Calu3 (cell line): ENCODE data around the gene LTA4H. TPM values are rescaled to one million over a fixed set of nuclear protein-coding genes. Genes with fewer than 3 reads are reported as not detected.

Source experiments
- BruUV-seq: library from RNA; stranded (reverse); fragments of 400-500 nt; replicated peaks from 2 replicates; lab custom pipeline; 2021; lab: Mats Ljungman, UMichigan
- CTCF ChIA-PET: fragments of 300-600 bp; sonication (Branson Sonifier 250); formaldehyde crosslinking; loops from one replicate; lab custom pipeline; 2022; ENCODE audit warnings: antibody characterized with exemption; lab: Charles Lee
- DNase-seq: peaks from one replicate; pipeline ENCODE4 v3.0.0; 2022
- H3K27ac Mint-ChIP-seq: one replicate; pipeline ENCODE4 v1.8.0; 2022; ENCODE audit warnings: mixed read lengths; ENCODE audit not compliant: unreplicated experiment
- H3K27me3 Mint-ChIP-seq: one replicate; pipeline ENCODE4 v1.8.0; 2022; ENCODE audit warnings: mixed read lengths; ENCODE audit not compliant: unreplicated experiment
- H3K36me3 Mint-ChIP-seq: one replicate; pipeline ENCODE4 v1.8.0; 2022; ENCODE audit warnings: mild to moderate bottlenecking, moderate library complexity, mixed read lengths; ENCODE audit not compliant: insufficient read depth, unreplicated experiment
- H3K4me1 Mint-ChIP-seq: one replicate; pipeline ENCODE4 v1.8.0; 2022; ENCODE audit warnings: mild to moderate bottlenecking, low read depth, mixed read lengths; ENCODE audit not compliant: unreplicated experiment
- H3K4me3 Mint-ChIP-seq: one replicate; pipeline ENCODE4 v1.8.0; 2022; ENCODE audit warnings: mild to moderate bottlenecking, low read depth, moderate library complexity, mixed read lengths; ENCODE audit not compliant: unreplicated experiment
- H3K9me3 Mint-ChIP-seq: one replicate; pipeline ENCODE4 v1.8.0; 2022; ENCODE audit warnings: low read depth, mixed read lengths; ENCODE audit not compliant: unreplicated experiment
- CTCF ChIP-seq: fragments of 200-600 bp; IDR thresholded peaks from one replicate; pipeline ENCODE4 v1.8.0; 2022; ENCODE audit warnings: antibody characterized with exemption; ENCODE audit not compliant: unreplicated experiment
- intact Hi-C: fragments of 100-400 bp; cut with micrococcal nuclease; formaldehyde crosslinking; loops from one replicate; pipeline ENCODE4 v1.10.0; 2022; ENCODE audit not compliant: unreplicated experiment
- total RNA-seq: library from RNA; stranded (reverse); gene quantifications from 2 replicates; pipeline ENCODE4 v1.2.3, GENCODE V29; 2022

Gene LTA4H
- total RNA-seq, 1 experiment from 2014 or later, result 105 TPM

GRCh38 chr12:95966287-95966870 is 69.0 kb downstream of the LTA4H start:
- no peaks in the 10 kb centered on the region for H3K9me3 Mint-ChIP-seq
- no peaks in the 10 kb centered on the region for H3K27me3 Mint-ChIP-seq
- H3K4me3 Mint-ChIP-seq, result no peak overlapping the region
- BruUV-seq, result no TSS peak
- no peak for TF ChIP-seq CTCF
- no peak overlapping the region for H3K27ac Mint-ChIP-seq
- H3K36me3 Mint-ChIP-seq, result no peaks in the 10 kb centered on the region
- intact Hi-C loops, result no loop called here
- no peak for DNase-seq
- CTCF ChIA-PET, result interaction anchor here (1.1 to 1.8 kb wide), 2 partner anchors 11 to 23 kb away, joined by 3 to 4 read pairs; partner anchors contain the start of gene AMDHD1
- peaks cover 10% of the 10 kb centered on the region for H3K4me1 Mint-ChIP-seq

GRCh38 chr12:95963096-95963495 is 72.3 kb downstream of the LTA4H start:
- no peaks in the 10 kb centered on the region for H3K27me3 Mint-ChIP-seq
- H3K4me1 Mint-ChIP-seq, result peaks cover 10% of the 10 kb centered on the region
- intact Hi-C loops, result loop anchor here (5.0 kb wide), 1 partner anchor 34 kb away; the partner anchor contains the start of gene HAL

GRCh38 chr12:95962222-95962621 is 73.2 kb downstream of the LTA4H start:
- TF ChIP-seq CTCF, result no peak
- Mint-ChIP-seq H3K36me3 (no peaks in the 10 kb centered on the region), H3K9me3 (no peaks in the 10 kb centered on the region), H3K4me3 (no peak overlapping the region), H3K4me1 (peaks cover 10% of the 10 kb centered on the region), H3K27me3 (no peaks in the 10 kb centered on the region), H3K27ac (no peak overlapping the region)
- no TSS peak for BruUV-seq
- DNase-seq, result no peak
- CTCF ChIA-PET, result interaction anchor here (0.6 kb wide), 1 partner anchor 1306 kb away, joined by 4 read pairs; no protein-coding TSS in a partner anchor
- intact Hi-C loops, result loop anchor here (5.0 kb wide), 1 partner anchor 35 kb away; the partner anchor contains the start of gene HAL

More at GRCh38 chr12:95963096-95963495, 72.3 kb downstream of the LTA4H start:
- Mint-ChIP-seq H3K36me3 (no peaks in the 10 kb centered on the region), H3K9me3 (no peaks in the 10 kb centered on the region), H3K27ac (no peak overlapping the region), H3K4me3 (no peak overlapping the region)
- BruUV-seq, result no TSS peak
- CTCF ChIA-PET, result interaction anchor here (0.6 to 1.0 kb wide), 3 partner anchors 36 to 67 kb away, joined by 3 read pairs; no protein-coding TSS in a partner anchor
- peak; percentile 10 for DNase-seq
- no peak for TF ChIP-seq CTCF

DNA sequence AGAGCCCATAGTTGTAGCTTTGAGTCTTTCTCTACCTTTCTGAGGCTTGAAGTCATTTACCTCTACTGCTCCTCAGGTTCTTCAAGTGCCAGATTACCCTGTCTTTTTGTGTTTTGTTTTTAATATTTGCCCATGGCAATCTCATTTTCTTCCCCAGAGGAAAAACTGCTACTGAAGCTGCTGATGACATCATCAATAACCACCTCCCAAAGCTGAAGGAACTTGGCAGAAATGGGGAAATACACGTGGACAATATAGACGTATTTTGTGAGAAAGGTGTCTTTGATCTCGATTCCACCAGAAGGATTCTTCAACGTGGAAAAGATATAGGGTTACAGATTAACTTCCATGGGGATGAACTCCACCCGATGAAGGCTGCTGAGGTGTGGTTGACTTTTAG is 75.1 kb downstream of the LTA4H start:
- intact Hi-C loops, result loop anchor here (5.0 kb wide), 1 partner anchor 37 kb away; the partner anchor contains the start of gene HAL
- no peak overlapping the region for H3K27ac Mint-ChIP-seq
- H3K27me3 Mint-ChIP-seq, result no peaks in the 10 kb centered on the region
- no peak for TF ChIP-seq CTCF
- no peaks in the 10 kb centered on the region for H3K36me3 Mint-ChIP-seq
- no TSS peak for BruUV-seq
- no peaks in the 10 kb centered on the region for H3K9me3 Mint-ChIP-seq
- H3K4me1 Mint-ChIP-seq, result no peaks in the 10 kb centered on the region
- DNase-seq, result no peak
- H3K4me3 Mint-ChIP-seq, result no peak overlapping the region
- CTCF ChIA-PET, result interaction anchor here (1.6 kb wide), 1 partner anchor 18 kb away, joined by 7 read pairs; the partner anchor contains the start of genes AMDHD1 and CCDC38
